Thyroid gland (tissue), 4 donors: ENCODE data around the gene KRTAP10-9. TPM values are rescaled to one million over a fixed set of nuclear protein-coding genes. Genes with fewer than 3 reads are reported as not detected.

ENCODE experiments used
- DNase-seq, 2 donors: peaks; one replicate each; pipeline ENCODE4 v3.0.0-alpha.2; 2019
- H3K27ac ChIP-seq, 3 donors: fragments of 200-600 bp; sonication (generic); 1 replicate in 2 of 3; 2 replicates in 1 of 3; pipeline ENCODE4 v1.5.1; 2016 to 2019; ENCODE audit warnings: mild to moderate bottlenecking in 1 of 3, moderate library complexity in 1 of 3
- H3K27me3 ChIP-seq: fragments of 200-600 bp; sonication (generic); one replicate; pipeline ENCODE4 v1.5.1; 2019
- H3K36me3 ChIP-seq, 2 donors: fragments of 200-600 bp; sonication (generic); one replicate each; pipeline ENCODE4 v1.5.1; 2016 to 2019
- H3K4me1 ChIP-seq, 2 donors: fragments of 200-600 bp; sonication (generic); one replicate each; pipeline ENCODE4 v1.5.1; 2017 to 2019
- H3K4me3 ChIP-seq, 3 donors: fragments of 200-600 bp; sonication (generic); replicated peaks in 1 of 3; 1 replicate in 2 of 3; 2 replicates in 1 of 3; pipeline ENCODE4 v1.5.1; 2016; ENCODE audit warnings: mild to moderate bottlenecking in 1 of 3
- H3K9me3 ChIP-seq: fragments of 200-600 bp; sonication (generic); one replicate; pipeline ENCODE4 v1.5.1; 2017
- CTCF ChIP-seq, 6 experiments: fragments of 200-600 bp in 3 of 6; fragments of 450-650 bp in 3 of 6; sonication (generic) in 3 of 6; IDR thresholded peaks; one replicate each; pipeline ENCODE4 v1.5.1; 2016 to 2019; ENCODE audit warnings: antibody characterized with exemption in 6 of 6, mild to moderate bottlenecking in 2 of 6, inconsistent platforms in 1 of 6, moderate library complexity in 1 of 6
- POLR2A ChIP-seq, 2 donors: fragments of 450-650 bp; IDR thresholded peaks; one replicate each; pipeline ENCODE4 v1.6.1; 2017; ENCODE audit warnings: antibody characterized with exemption in 2 of 2, mild to moderate bottlenecking in 2 of 2, moderate library complexity in 1 of 2
- WGBS, 2 donors: methylation state at CpG; one replicate each; pipeline ENCODE4 v1.1.5; 2017; 5-methylcytosine and 5-hydroxymethylcytosine counted together
- intact Hi-C: fragments of 100-400 bp; cut with DNase I; formaldehyde crosslinking; loops from one replicate; pipeline ENCODE4 v1.15.1; 2023
- total RNA-seq, 4 donors: library from RNA; depleted of rRNA; stranded (reverse); fragments of >200 nt; gene quantifications; one replicate each; pipeline ENCODE4 v1.2.3, GENCODE V29; 2016

Gene KRTAP10-9
- total RNA-seq, 4 donors from 2014 or later: not detected

- WGBS, 2 donors: 64 to 81% methylated on average over 17 to 21 of the region's 33 CpGs
- TF ChIP-seq POLR2A (IDR thresholded peaks at IDR 0.05) (no peak), CTCF (IDR thresholded peaks at IDR 0.05) (no peak)
- Histone ChIP-seq H3K4me1 (no peaks in the 10 kb centered on the region), H3K36me3 (no peaks in the 10 kb centered on the region), H3K9me3 (no peaks in the 10 kb centered on the region), H3K27ac (no peak within 1 kb of the TSS), H3K4me3 (no peak within 1 kb of the TSS), H3K27me3 (no peaks in the 10 kb centered on the region)
- no peak for DNase-seq
- intact Hi-C loops: no loop called here
These were observed 34.2 kb upstream of the KRTAP10-9 start, which contains the start of gene KRTAP10-6 for GRCh38 chr21:44592446-44593311. KRTAP10-6 (minus strand) TSS chr21:44592505; CDS start chr21:44592484, 21 bp downstream.

GRCh38 chr21:44593598-44594405 is 33.1 kb upstream of the KRTAP10-9 start:
- 58 to 79% methylated on average over 9 to 14 of the region's 20 CpGs for WGBS, 2 donors
- no peak overlapping the region for H3K27ac ChIP-seq
- intact Hi-C loops: no loop called here
- no peaks in the 10 kb centered on the region for H3K36me3 ChIP-seq
- no peaks in the 10 kb centered on the region for H3K9me3 ChIP-seq
- TF ChIP-seq POLR2A (IDR thresholded peaks at IDR 0.05) (no peak), CTCF (IDR thresholded peaks at IDR 0.05) (no peak)
- DNase-seq: no peak
- H3K4me1 ChIP-seq: no peaks in the 10 kb centered on the region
- no peaks in the 10 kb centered on the region for H3K27me3 ChIP-seq
- H3K4me3 ChIP-seq: no peak overlapping the region

GRCh38 chr21:44594406-44594916 is 32.4 kb upstream of the KRTAP10-9 start:
- DNase-seq: no peak
- Histone ChIP-seq H3K27me3 (no peaks in the 10 kb centered on the region), H3K9me3 (no peaks in the 10 kb centered on the region), H3K4me3 (no peak overlapping the region), H3K27ac (no peak overlapping the region), H3K36me3 (no peaks in the 10 kb centered on the region), H3K4me1 (no peaks in the 10 kb centered on the region)
- TF ChIP-seq CTCF (IDR thresholded peaks at IDR 0.05): no peak
- no peak for TF ChIP-seq POLR2A (IDR thresholded peaks at IDR 0.05)
- WGBS, 2 donors: 83 to 87% methylated on average over 12 of the region's 12 CpGs
- intact Hi-C loops: no loop called here

GRCh38 chr21:44595524-44595923 is 31.4 kb upstream of the KRTAP10-9 start:
- intact Hi-C loops: no loop called here
- Histone ChIP-seq H3K4me3 (no peak overlapping the region), H3K27ac (no peak overlapping the region), H3K9me3 (no peaks in the 10 kb centered on the region), H3K4me1 (no peaks in the 10 kb centered on the region), H3K27me3 (no peaks in the 10 kb centered on the region), H3K36me3 (no peaks in the 10 kb centered on the region)
- TF ChIP-seq CTCF (IDR thresholded peaks at IDR 0.05) (no peak), POLR2A (IDR thresholded peaks at IDR 0.05) (no peak)
- 82 to 84% methylated on average over 6 of the region's 6 CpGs for WGBS, 2 donors
- no peak for DNase-seq
